T1000 (cell line): ENCODE results near the gene HDAC9.
"Not testable (repeated sequence)": the region's sequence is repeated elsewhere in the genome, so short reads cannot be mapped to it uniquely, and the experiment has no call there.

Experiments used
- DNase-seq: peaks from one replicate; lab custom pipeline; 2025; ENCODE audit warnings: mixed read lengths; lab: John Stamatoyannopoulos, UW

HDAC9 gene

DNA sequence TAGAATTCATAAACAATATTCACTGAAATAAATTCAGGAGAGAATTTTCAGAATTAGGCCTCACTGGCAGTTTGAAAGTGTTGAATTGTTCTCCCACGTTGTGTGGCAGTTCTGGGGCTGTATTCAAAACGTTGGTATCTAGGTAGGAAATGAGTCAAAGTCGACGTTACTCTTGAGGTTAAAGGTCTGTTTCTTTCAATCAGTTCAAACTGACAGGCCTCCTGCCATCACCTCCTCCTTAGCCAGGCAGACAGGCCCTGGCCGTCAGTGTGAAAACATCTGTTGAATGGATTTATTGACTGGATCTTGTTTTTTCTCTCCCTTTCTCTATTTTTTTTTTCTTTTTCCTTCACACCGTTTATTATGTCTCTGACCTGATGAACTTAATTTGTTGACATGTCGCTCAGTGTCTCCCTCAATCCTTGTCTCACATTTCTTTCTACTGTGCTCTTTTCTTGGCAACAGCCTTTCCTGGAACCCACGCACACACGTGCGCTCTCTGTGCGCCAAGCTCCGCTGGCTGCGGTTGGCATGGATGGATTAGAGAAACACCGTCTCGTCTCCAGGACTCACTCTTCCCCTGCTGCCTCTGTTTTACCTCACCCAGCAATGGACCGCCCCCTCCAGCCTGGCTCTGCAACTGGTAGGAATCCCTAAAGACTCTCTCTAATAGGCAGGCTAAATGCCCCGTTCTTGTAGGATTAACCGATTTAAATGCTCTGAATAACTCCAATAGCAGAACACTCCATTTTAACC, 231.7 kb downstream of the HDAC9 start:
- no peak for DNase-seq

DNA sequence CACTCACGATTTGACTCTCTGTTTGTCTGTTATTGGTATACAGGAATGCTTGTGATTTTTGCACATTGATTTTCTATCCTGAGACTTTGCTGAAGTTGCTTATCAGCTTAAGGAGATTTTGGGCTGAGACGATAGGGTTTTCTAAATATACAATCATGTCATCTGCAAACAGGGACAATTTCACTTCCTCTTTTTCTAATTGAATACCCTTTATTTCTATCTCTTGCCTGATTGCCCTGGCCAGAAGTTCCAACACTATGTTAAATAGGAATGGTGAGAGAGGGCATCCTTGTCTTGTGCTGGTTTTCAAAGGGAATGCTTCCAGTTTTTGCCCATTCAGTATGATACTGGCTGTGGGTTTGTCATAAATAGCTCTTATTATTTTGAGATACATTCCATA, 240.5 kb downstream of the HDAC9 start:
- DNase-seq: not testable (repeated sequence)

GRCh38 chr7:18740579-18740988, 245.0 kb downstream of the HDAC9 start:
- no peak for DNase-seq

GRCh38 chr7:18753972-18754610, 258.5 kb downstream of the HDAC9 start:
- no peak for DNase-seq

GRCh38 chr7:18754766-18755165, 259.2 kb downstream of the HDAC9 start:
- no peak for DNase-seq

DNA sequence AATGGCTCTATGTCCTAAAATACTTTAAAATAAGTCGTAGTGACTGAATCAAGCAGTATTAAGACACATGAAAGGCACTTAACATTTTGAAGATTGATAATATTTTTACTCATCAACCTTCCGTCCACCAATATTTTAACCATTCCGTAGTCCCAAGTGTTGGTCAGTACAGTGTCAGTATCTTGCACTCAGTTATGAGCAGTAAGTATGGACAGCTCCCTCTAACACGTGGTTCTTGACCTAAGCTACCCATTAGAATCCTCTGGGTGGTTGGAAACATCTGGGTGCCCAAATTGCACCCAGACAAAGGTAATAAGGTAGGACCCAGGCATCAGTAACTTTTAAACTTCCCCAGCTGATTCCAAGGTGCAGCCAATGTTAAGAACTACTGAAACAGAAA, 260.2 kb downstream of the HDAC9 start:
- DNase-seq: no peak

GRCh38 chr7:18756378-18757050, 261.0 kb downstream of the HDAC9 start:
- DNase-seq: no peak

GRCh38 chr7:18760046-18760445, 264.5 kb downstream of the HDAC9 start:
- DNase-seq: no peak

DNA sequence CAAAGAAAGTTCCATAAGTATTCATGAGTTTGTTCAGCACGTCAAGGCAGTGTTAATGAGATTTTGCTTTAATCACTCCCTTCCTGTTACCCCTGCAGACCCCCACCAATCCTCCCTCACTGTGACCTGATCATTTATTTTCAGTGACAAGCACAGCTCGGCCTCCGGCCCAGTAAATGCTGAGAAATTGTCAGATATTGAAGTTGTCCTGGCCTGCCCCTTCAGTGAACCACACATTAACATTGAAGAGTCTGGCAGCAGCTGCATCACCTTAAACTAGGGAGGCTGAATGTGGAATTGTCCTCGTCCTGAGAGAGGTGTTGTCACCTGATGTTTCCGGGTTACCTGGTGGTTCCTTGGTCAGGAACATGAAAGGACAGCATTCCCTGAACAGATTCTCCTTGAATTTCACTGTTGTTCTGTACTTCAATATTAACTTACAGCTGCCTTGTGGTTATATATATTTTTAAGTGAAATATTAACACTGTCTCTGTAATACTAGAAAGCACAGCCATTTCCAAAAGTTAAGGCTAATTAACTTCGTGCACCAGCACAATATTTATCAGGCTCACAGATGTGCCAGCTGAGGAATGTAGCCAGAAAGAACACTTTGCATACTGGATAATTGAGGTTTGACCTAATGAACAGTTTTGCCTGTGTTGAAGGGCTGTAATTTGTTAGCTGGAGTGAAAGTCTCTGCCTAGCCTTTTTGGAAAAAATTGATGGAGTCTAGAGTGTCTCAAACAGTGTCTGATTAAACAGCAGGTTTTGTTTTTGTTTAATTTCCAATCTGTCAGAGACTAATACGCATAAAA, 265.3 kb downstream of the HDAC9 start:
- DNase-seq: no peak

- DNase-seq: no peak
Measured at GRCh38 chr7:18762189-18762588, 266.6 kb downstream of the HDAC9 start.

GRCh38 chr7:18768256-18768655, 272.7 kb downstream of the HDAC9 start:
- peak; percentile 7 for DNase-seq

GRCh38 chr7:18770154-18770811, 274.7 kb downstream of the HDAC9 start:
- no peak for DNase-seq

DNA sequence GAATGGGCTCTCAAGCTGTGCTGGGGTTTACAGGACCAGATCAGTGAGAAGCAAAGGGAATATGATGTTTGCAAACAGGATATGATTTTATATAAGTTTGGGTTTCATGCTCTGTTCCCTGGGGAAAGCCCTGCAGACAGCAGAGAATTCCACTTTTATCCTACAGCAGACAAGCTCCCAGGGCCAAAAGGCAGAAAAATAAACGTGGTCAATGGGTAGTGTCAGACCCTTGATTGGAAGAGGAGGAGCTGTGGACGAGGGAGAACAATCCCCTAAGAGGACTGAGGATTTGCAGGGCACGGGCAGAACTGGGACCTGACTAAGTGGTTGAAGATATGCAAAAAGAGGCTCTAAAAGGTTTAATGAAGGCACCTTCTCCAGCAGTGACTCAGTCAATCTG, 275.3 kb downstream of the HDAC9 start:
- DNase-seq: no peak

DNA sequence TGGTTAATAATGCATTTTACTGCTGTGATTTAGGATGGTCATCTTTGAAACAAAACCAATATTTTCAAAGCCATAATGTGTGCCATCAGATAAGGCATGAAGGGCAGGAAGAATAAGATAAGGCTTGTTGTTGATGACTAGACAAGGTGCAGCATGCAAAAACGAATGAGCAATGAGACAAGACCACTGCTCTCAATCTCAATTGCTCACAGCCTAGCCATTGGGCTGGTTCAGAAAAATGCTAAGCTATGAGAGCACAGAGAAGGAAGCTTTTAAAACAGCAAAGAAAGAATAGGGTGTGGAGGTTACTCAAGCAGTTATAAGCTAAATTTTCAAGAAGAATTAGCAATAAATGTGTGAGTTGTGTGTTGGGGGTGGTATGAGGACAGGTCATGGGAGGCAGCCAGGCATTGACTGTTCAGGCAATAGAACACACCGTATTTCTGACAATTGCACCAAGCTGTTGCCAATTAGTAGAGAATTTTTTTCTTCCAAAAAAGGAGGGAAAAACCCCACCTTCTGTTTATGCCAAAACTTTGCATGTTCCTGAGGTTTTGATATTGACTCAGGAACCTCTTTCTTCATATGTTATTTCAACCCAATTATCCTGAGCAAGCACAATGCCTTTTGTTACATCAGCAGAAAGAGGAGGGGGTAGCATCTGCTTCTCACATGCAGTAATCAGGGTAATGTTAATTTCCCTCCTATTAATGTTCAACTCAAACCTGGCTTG, 276.5 kb downstream of the HDAC9 start:
- DNase-seq: no peak

GRCh38 chr7:18772567-18772965, 277.0 kb downstream of the HDAC9 start:
- no peak for DNase-seq

GRCh38 chr7:18777314-18777713, 281.8 kb downstream of the HDAC9 start:
- DNase-seq: no peak

GRCh38 chr7:18778594-18778993, 283.0 kb downstream of the HDAC9 start:
- DNase-seq: no peak

- no peak for DNase-seq
Measured at GRCh38 chr7:18780266-18780665, 284.7 kb downstream of the HDAC9 start.

- no peak for DNase-seq
Measured at GRCh38 chr7:18780938-18781337, 285.4 kb downstream of the HDAC9 start.

DNA sequence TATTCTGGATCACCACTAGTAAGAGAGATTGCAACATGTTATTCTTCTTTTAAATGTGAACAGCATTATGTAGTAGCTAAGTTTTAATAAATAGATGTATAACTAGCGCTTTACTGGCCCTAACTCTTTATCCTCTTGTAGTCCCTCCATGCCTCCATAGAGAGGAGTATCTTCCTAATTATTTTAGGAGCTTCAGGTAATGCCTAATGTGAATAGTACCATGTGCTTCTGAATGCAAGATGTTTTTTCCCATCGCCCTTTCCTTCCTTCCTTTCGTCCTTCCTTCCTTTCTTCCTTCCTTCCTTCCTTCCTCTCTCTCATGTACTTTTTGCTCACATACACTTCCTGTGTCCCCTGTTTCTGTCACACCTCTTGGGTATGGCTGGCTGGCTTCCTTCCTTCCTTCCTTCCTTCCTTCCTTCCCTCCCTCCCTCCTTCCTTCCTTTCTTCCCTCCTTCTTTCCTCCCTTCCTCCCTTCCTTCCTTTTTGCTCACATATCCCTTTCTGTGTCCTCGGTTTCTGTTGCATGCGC, 290.7 kb downstream of the HDAC9 start:
- no peak for DNase-seq

GRCh38 chr7:18786796-18787195, 291.2 kb downstream of the HDAC9 start:
- no peak for DNase-seq
